ENCODE results near the gene TRIM69. TPM values are rescaled to one million over a fixed set of nuclear protein-coding genes. Genes with fewer than 3 reads are reported as not detected.

TRIM69 gene
- total and polyA plus RNA-seq, 2 of the 8 experiments (the other 6 are each of a cell fraction or from before 2014, with no cell fraction given) = 4.3 to 6.2 TPM

- Histone ChIP-seq H3K36me3 (ENCODE audit: control insufficient read depth in 2 of 4, insufficient read depth in 4 of 4, low read length in 3 of 4) (no peaks in the 10 kb centered on the region), H3K4me2 (ENCODE audit: insufficient read depth in 1 of 2, low read depth in 2 of 2, low read length in 2 of 2) (no peak overlapping the region), H3K9me3 (ENCODE audit: insufficient read depth in 2 of 2, low read depth in 1 of 2, low read length in 1 of 2) (no peaks in the 10 kb centered on the region), H2AK5ac (ENCODE audit: low read depth, low read length) (no peak overlapping the region), H2BK5ac (ENCODE audit: low read depth, low read length) (no peak overlapping the region), H3K79me2 (ENCODE audit: control insufficient read depth in 1 of 2, insufficient read depth in 2 of 2, low read length in 2 of 2) (0 out of 4 replicates have a peak, but pooled peaks cover 0 to under 1% of the 10 kb centered on the region in 2 experiments), H3K18ac (ENCODE audit: extremely low read depth, low read length) (no peak overlapping the region), H3K9ac (replicated peaks in 1 of 4; ENCODE audit: extremely low read depth in 1 of 4, low read depth in 3 of 4, low read length in 3 of 4) (no peak overlapping the region), H3K4me3 (ENCODE audit: extremely low read depth in 1 of 4, insufficient read depth in 2 of 4, low read depth in 3 of 4, low read length in 4 of 4) (no peak overlapping the region), H4K5ac (ENCODE audit: insufficient read length, low read depth, low read length) (no peak overlapping the region), H3K23me2 (ENCODE audit: low read depth, low read length) (peaks cover 4% of the 10 kb centered on the region), H2BK15ac (ENCODE audit: low read length) (no peak overlapping the region), H3K23ac (ENCODE audit: insufficient read length) (no peak overlapping the region), H2BK120ac (replicated peaks; ENCODE audit: low read depth, low read length) (no peak overlapping the region), H2BK12ac (ENCODE audit: low read depth, low read length) (no peak overlapping the region), H3K14ac (ENCODE audit: insufficient read length) (no peak overlapping the region), H2BK20ac (ENCODE audit: low read length) (no peak overlapping the region), H3K27me3 (replicated peaks in 1 of 4; ENCODE audit: control insufficient read depth in 3 of 4, extremely low read depth in 1 of 4, insufficient read depth in 3 of 4, low read length in 3 of 4) (peaks cover 0 to 4% (median 3%) of the 10 kb centered on the region in 4 experiments; a peak in 5 of 7 replicates), H3K4ac (replicated peaks; ENCODE audit: insufficient read length, low read depth, low read length) (no peak overlapping the region), H3K27ac (ENCODE audit: low read depth, low read length) (no peak overlapping the region), H3K79me1 (ENCODE audit: low read depth, low read length) (no peaks in the 10 kb centered on the region), H3K56ac (replicated peaks; ENCODE audit: insufficient read length, low read depth, low read length) (no peak overlapping the region), H4K91ac (replicated peaks; ENCODE audit: insufficient read length, low read length) (no peak overlapping the region), H3K4me1 (replicated peaks in 1 of 4; ENCODE audit: control insufficient read depth in 3 of 4, insufficient read depth in 4 of 4, low read length in 3 of 4) (no peaks in the 10 kb centered on the region), H4K20me1 (replicated peaks in 1 of 2; ENCODE audit: control insufficient read depth in 1 of 2, insufficient read depth in 2 of 2, low read length in 2 of 2) (no peaks in the 10 kb centered on the region), H4K8ac (ENCODE audit: extremely low read depth, insufficient read depth, low read length) (no peak overlapping the region), H2AFZ (ENCODE audit: low read length) (no peak overlapping the region)
- DNase-seq (ENCODE audit: low read depth in 1 of 2, low spot score in 2 of 2) (no peak), FAIRE-seq (no peak)
- TF ChIP-seq GTF2F1 (IDR thresholded peaks at IDR 0.05; ENCODE audit: borderline replicate concordance, low read depth, low read length) = no peak
- no peak for TF ChIP-seq SRF (IDR thresholded peaks at IDR 0.05; ENCODE audit: low read depth, low read length)
- POLR2A ChIA-PET (ENCODE audit: partially characterized antibody) = interaction anchor here (0.6 kb wide), 1 partner anchor 340 kb away, joined by 3 read pairs; no protein-coding TSS in a partner anchor
- CTCF ChIA-PET (ENCODE audit: partially characterized antibody) = interaction anchor here (0.9 to 2.8 kb wide), 4 partner anchors 22 to 43 kb away, joined by 3 to 16 read pairs (median 8); partner anchors contain the start of gene SPG11
- 91% methylated on average over 2 of the region's 2 CpGs; no CpG with 5 or more reads in 1 of the 2 experiments for WGBS, 2 experiments (ENCODE audit: extremely low coverage in 1 of 2, insufficient coverage in 1 of 2, insufficient read length in 1 of 2, insufficient replicate concordance in 2 of 2, low coverage in 1 of 2, low lambda C conversion rate in 2 of 2, missing lambda C conversion rate in 1 of 2)
Measured at GRCh38 chr15:44706946-44707636, 29.2 kb upstream of the TRIM69 start.

Data from H1 (cell line).